ENCODE results near the gene YWHAH. TPM values are rescaled to one million over a fixed set of nuclear protein-coding genes. Genes with fewer than 3 reads are reported as not detected.
A peak's percentile ranks its signal among the peaks of the same experiment; 100 is the strongest.

The YWHAH gene
- total and polyA plus RNA-seq, 9 of the 15 experiments (the other 6 are each of a cell fraction or from before 2014, with no cell fraction given), result 32.0 to 177 (median 114) TPM

- TF ChIP-seq ZBTB11 (CRISPR knock-in tag; IDR thresholded peaks at IDR 0.05) (0 out of 6 replicates have a peak, but pooled peaks of 1 of the 3 experiments have one; percentile 19), TAL1 (IDR thresholded peaks at IDR 0.05) (peak; percentile 95), CBFA2T3 (IDR thresholded peaks at IDR 0.05) (peak; percentile 98), KLF16 (IDR thresholded peaks at IDR 0.05) (peak; percentile 87), EZH2 (IDR thresholded peaks at IDR 0.05; ENCODE audit: borderline replicate concordance, low read depth, low read length) (no peak), SNRNP70 (optimal IDR thresholded peaks at IDR 0.05; ENCODE audit: low read depth, low read length) (no peak), TEAD4 (IDR thresholded peaks at IDR 0.05; ENCODE audit: low read length) (peak; percentile 96), TEAD4 (CRISPR knock-in tag; IDR thresholded peaks at IDR 0.05; ENCODE audit: borderline replicate concordance) (no peak), POLR2A (conservative IDR thresholded peaks at IDR 0.05) (0 out of 2 replicates have a peak, but pooled peaks have one; percentile 18), SMARCA4 (IDR thresholded peaks at IDR 0.05) (peak; percentile 92), MBD1 (CRISPR knock-in tag; IDR thresholded peaks at IDR 0.05) (no peak), ZNF133 (CRISPR knock-in tag; IDR thresholded peaks at IDR 0.05) (no peak), ZNF695 (CRISPR knock-in tag; IDR thresholded peaks at IDR 0.05) (no peak), CREM (IDR thresholded peaks at IDR 0.05; ENCODE audit: low read depth) (peak; percentile 41), MAFK (IDR thresholded peaks at IDR 0.05; ENCODE audit: low read length) (peak; percentile 61; the same call in 1 of the 2 replicates), CREB1 (IDR thresholded peaks at IDR 0.05) (peak; percentile 57; the same call in 1 of the 2 replicates), CREB1 (CRISPR knock-in tag; IDR thresholded peaks at IDR 0.05) (no peak), NCOA6 (IDR thresholded peaks at IDR 0.05) (0 out of 2 replicates have a peak, but pooled peaks have one; percentile 23), HMGN3 (IDR thresholded peaks at IDR 0.05; ENCODE audit: borderline replicate concordance, extremely low read depth, insufficient read length, low read depth, low read length) (peak; percentile 80), CCNT2 (IDR thresholded peaks at IDR 0.05; ENCODE audit: borderline replicate concordance, extremely low read depth, insufficient read length, low read depth, low read length) (peak; percentile 78), ZNF766 (CRISPR knock-in tag; conservative IDR thresholded peaks at IDR 0.05) (peak; percentile 60; the same call in 1 of the 2 replicates), C11orf30 (IDR thresholded peaks at IDR 0.05; ENCODE audit: low read depth) (peak; percentile 73; the same call in 1 of the 2 replicates), ATF7 (IDR thresholded peaks at IDR 0.05) (peak; percentile 39; the same call in 1 of the 2 replicates), SOX6 (IDR thresholded peaks at IDR 0.05) (peak; percentile 75), KDM2B (CRISPR knock-in tag; IDR thresholded peaks at IDR 0.05) (no peak)
These were observed 48.8 kb upstream of the YWHAH start (continued) for GRCh38 chr22:31895411-31896123.
